Thyroid gland (tissue), 4 donors: ENCODE results near the gene NEK6. TPM values are rescaled to one million over a fixed set of nuclear protein-coding genes. Genes with fewer than 3 reads are reported as not detected.

Source experiments
- DNase-seq, 2 donors: peaks; one replicate each; pipeline ENCODE4 v3.0.0-alpha.2; 2019
- H3K27ac ChIP-seq, 3 donors: fragments of 200-600 bp; sonication (generic); 1 replicate in 2 of 3; 2 replicates in 1 of 3; pipeline ENCODE4 v1.5.1; 2016 to 2019; ENCODE audit warnings: mild to moderate bottlenecking in 1 of 3, moderate library complexity in 1 of 3
- H3K27me3 ChIP-seq: fragments of 200-600 bp; sonication (generic); one replicate; pipeline ENCODE4 v1.5.1; 2019
- H3K36me3 ChIP-seq, 2 donors: fragments of 200-600 bp; sonication (generic); one replicate each; pipeline ENCODE4 v1.5.1; 2016 to 2019
- H3K4me1 ChIP-seq, 2 donors: fragments of 200-600 bp; sonication (generic); one replicate each; pipeline ENCODE4 v1.5.1; 2017 to 2019
- H3K4me3 ChIP-seq, 3 donors: fragments of 200-600 bp; sonication (generic); replicated peaks in 1 of 3; 1 replicate in 2 of 3; 2 replicates in 1 of 3; pipeline ENCODE4 v1.5.1; 2016; ENCODE audit warnings: mild to moderate bottlenecking in 1 of 3
- H3K9me3 ChIP-seq: fragments of 200-600 bp; sonication (generic); one replicate; pipeline ENCODE4 v1.5.1; 2017
- POLR2A ChIP-seq, 2 donors: fragments of 450-650 bp; IDR thresholded peaks; one replicate each; pipeline ENCODE4 v1.6.1; 2017; ENCODE audit warnings: antibody characterized with exemption in 2 of 2, mild to moderate bottlenecking in 2 of 2, moderate library complexity in 1 of 2
- WGBS, 2 donors: methylation state at CpG; one replicate each; pipeline ENCODE4 v1.1.5; 2017; 5-methylcytosine and 5-hydroxymethylcytosine counted together
- intact Hi-C: fragments of 100-400 bp; cut with DNase I; formaldehyde crosslinking; loops from one replicate; pipeline ENCODE4 v1.15.1; 2023
- total RNA-seq, 4 donors: library from RNA; depleted of rRNA; stranded (reverse); fragments of >200 nt; gene quantifications; one replicate each; pipeline ENCODE4 v1.2.3, GENCODE V29; 2016
- TF ChIP-seq, protein P1 (sequence below), 6 experiments: fragments of 200-600 bp in 3 of 6; fragments of 450-650 bp in 3 of 6; sonication (generic) in 3 of 6; IDR thresholded peaks; one replicate each; pipeline ENCODE4 v1.5.1; 2016 to 2019; ENCODE audit warnings: antibody characterized with exemption in 6 of 6, mild to moderate bottlenecking in 2 of 6, inconsistent platforms in 1 of 6, moderate library complexity in 1 of 6

Gene NEK6
- total RNA-seq, 4 donors from 2014 or later: 10.7 to 12.8 (median 11.0) TPM

DNA sequence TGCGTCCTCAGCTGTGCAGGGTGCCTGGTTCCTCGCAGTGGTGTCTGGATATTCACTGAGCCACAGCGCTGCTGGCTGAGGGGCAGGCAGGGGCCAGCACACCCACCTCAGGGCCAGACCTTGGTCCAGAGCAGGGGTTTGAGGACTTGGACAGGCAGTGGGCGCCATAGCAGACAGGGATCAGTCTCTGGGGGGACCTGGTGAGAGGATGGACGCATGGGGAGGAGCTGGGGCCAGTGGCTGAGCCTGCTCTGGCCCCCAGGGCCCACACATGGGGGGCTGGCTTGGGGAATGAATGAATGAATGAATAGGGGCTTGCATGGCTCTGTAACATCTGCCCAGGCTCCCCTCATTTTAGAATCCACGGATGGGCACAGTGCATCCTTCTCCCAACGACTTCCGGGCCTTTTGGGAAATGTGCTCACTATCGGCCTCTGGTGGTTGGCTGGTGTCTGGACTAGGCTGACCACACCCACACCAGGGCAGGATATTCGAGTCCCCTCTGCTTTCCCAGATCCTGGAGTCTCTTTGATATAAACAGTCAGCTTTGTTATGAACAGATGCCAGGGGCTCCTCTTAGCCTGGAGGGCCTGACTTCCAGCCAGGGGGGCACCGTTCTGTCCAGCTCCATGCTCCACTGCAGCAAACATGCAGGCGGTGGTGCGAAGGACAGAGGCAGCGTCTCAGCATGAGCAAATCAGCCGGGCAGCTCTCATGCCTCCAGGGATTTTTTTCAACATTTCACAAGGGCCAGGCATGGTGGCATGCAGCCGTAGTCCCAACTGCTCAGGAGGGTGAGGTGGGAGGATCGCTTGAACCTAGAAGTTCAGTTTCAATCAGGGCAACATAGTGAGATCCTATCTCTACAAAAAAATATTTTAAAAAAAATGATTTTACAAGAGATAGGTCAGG lies 62.6 kb downstream of the NEK6 start:
- WGBS, 2 donors: 62 to 71% methylated on average over 13 to 17 of the region's 17 CpGs
- peaks cover 0 to 4% of the 10 kb centered on the region in 2 donors for H3K36me3 ChIP-seq
- no peak overlapping the region for H3K27ac ChIP-seq
- H3K9me3 ChIP-seq: no peaks in the 10 kb centered on the region
- no peaks in the 10 kb centered on the region for H3K4me1 ChIP-seq
- intact Hi-C loops: loop anchor here (5.0 kb wide), 1 partner anchor 188 kb away; no protein-coding TSS in a partner anchor
- DNase-seq: peak; percentile 70 to 77
- TF ChIP-seq, protein P1, sequence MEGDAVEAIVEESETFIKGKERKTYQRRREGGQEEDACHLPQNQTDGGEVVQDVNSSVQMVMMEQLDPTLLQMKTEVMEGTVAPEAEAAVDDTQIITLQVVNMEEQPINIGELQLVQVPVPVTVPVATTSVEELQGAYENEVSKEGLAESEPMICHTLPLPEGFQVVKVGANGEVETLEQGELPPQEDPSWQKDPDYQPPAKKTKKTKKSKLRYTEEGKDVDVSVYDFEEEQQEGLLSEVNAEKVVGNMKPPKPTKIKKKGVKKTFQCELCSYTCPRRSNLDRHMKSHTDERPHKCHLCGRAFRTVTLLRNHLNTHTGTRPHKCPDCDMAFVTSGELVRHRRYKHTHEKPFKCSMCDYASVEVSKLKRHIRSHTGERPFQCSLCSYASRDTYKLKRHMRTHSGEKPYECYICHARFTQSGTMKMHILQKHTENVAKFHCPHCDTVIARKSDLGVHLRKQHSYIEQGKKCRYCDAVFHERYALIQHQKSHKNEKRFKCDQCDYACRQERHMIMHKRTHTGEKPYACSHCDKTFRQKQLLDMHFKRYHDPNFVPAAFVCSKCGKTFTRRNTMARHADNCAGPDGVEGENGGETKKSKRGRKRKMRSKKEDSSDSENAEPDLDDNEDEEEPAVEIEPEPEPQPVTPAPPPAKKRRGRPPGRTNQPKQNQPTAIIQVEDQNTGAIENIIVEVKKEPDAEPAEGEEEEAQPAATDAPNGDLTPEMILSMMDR (IDR thresholded peaks at IDR 0.05): peak in 5 of 6 experiments; percentile 61 to 84 (median 79)
- TF ChIP-seq POLR2A (IDR thresholded peaks at IDR 0.05): no peak
- no peak overlapping the region for H3K4me3 ChIP-seq
- no peaks in the 10 kb centered on the region for H3K27me3 ChIP-seq

DNA sequence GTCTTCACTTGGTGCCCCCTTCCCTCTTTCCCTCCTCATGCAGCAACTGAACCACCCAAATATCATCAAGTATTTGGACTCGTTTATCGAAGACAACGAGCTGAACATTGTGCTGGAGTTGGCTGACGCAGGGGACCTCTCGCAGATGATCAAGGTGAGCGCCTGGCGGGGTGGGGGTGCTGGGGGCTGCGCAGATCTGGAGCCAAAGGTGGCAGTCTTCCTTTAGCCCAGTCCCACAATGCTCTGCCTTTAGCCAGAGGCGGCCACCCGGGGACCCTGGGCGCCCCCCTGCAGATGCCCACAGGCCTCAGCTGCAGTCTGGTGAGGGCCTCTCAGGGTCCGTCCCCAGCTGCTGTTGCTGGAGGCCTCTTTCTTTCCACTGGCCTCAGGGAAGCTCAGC lies 63.7 kb downstream of the NEK6 start:
- no peak overlapping the region for H3K27ac ChIP-seq
- no peak overlapping the region for H3K4me3 ChIP-seq
- H3K4me1 ChIP-seq: no peaks in the 10 kb centered on the region
- intact Hi-C loops: loop anchor here (5.0 kb wide), 1 partner anchor 189 kb away; no protein-coding TSS in a partner anchor
- TF ChIP-seq, protein P1 (IDR thresholded peaks at IDR 0.05): no peak
- no peak for TF ChIP-seq POLR2A (IDR thresholded peaks at IDR 0.05)
- 89 to 97% methylated on average over 9 to 12 of the region's 12 CpGs for WGBS, 2 donors
- DNase-seq: no peak
- no peaks in the 10 kb centered on the region for H3K27me3 ChIP-seq
- H3K9me3 ChIP-seq: no peaks in the 10 kb centered on the region
- peaks cover 0 to 4% of the 10 kb centered on the region in 2 donors for H3K36me3 ChIP-seq

DNA sequence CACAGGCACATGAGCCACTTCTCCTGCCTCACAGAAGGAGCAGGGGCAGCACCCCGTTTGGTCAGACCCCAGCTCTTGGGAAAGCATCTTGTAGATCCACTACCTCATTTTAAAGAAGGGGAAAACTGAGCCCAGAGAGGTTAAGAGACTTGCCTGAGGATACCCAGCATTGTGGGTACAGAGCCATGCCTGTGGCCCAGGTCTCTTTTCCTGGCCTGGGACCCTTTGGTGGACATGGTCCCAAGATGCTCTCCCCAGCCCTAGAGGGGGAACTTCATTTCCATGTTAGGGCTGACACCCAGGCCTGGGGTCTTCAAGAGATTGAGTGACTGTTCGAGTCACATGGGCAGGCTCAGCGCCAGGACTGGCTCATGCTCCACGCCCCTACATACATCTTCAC lies 64.2 kb downstream of the NEK6 start:
- peaks cover 0 to 4% of the 10 kb centered on the region in 2 donors for H3K36me3 ChIP-seq
- H3K9me3 ChIP-seq: no peaks in the 10 kb centered on the region
- H3K4me1 ChIP-seq: no peaks in the 10 kb centered on the region
- no peak for TF ChIP-seq POLR2A (IDR thresholded peaks at IDR 0.05)
- TF ChIP-seq, protein P1 (IDR thresholded peaks at IDR 0.05): no peak
- intact Hi-C loops: loop anchor here (5.0 kb wide), 1 partner anchor 190 kb away; no protein-coding TSS in a partner anchor
- no peak overlapping the region for H3K27ac ChIP-seq
- H3K27me3 ChIP-seq: no peaks in the 10 kb centered on the region
- 82 to 91% methylated on average over 4 of the region's 4 CpGs for WGBS, 2 donors
- DNase-seq: no peak
- no peak overlapping the region for H3K4me3 ChIP-seq

- intact Hi-C loops: loop anchor here (5.0 kb wide), 1 partner anchor 191 kb away; no protein-coding TSS in a partner anchor
- Histone ChIP-seq H3K4me3 (no peak overlapping the region), H3K27me3 (no peaks in the 10 kb centered on the region), H3K4me1 (no peaks in the 10 kb centered on the region), H3K36me3 (peaks cover 0 to 4% of the 10 kb centered on the region in 2 donors), H3K9me3 (no peaks in the 10 kb centered on the region), H3K27ac (no peak overlapping the region)
- no peak for TF ChIP-seq POLR2A (IDR thresholded peaks at IDR 0.05)
- TF ChIP-seq, protein P1 (IDR thresholded peaks at IDR 0.05): no peak
- WGBS, 2 donors: 94 to 95% methylated on average over 17 to 18 of the region's 18 CpGs
- DNase-seq: no peak
Measured at GRCh38 chr9:124322618-124323432, 65.1 kb downstream of the NEK6 start.
